DND-41 (cell line): ENCODE results near the gene CENPH.

Experiments
- EZH2 ChIP-seq: IDR thresholded peaks from 3 replicates; pipeline ENCODE4 v1.6.1; 2012; ENCODE audit warnings: borderline replicate concordance, low read depth, mild to moderate bottlenecking, moderate library complexity, low read length, inconsistent platforms; ENCODE audit not compliant: severe bottlenecking
- TF ChIP-seq, protein P1 (sequence below): IDR thresholded peaks from 2 replicates; pipeline ENCODE4 v1.5.1; 2012; ENCODE audit warnings: borderline replicate concordance, low read length, moderate library complexity, mild to moderate bottlenecking; ENCODE audit not compliant: poor library complexity, severe bottlenecking; ENCODE audit errors: extremely low read depth

GRCh38 chr5:69219939-69220338 is 30.6 kb downstream of the CENPH start:
- TF ChIP-seq, protein P1, sequence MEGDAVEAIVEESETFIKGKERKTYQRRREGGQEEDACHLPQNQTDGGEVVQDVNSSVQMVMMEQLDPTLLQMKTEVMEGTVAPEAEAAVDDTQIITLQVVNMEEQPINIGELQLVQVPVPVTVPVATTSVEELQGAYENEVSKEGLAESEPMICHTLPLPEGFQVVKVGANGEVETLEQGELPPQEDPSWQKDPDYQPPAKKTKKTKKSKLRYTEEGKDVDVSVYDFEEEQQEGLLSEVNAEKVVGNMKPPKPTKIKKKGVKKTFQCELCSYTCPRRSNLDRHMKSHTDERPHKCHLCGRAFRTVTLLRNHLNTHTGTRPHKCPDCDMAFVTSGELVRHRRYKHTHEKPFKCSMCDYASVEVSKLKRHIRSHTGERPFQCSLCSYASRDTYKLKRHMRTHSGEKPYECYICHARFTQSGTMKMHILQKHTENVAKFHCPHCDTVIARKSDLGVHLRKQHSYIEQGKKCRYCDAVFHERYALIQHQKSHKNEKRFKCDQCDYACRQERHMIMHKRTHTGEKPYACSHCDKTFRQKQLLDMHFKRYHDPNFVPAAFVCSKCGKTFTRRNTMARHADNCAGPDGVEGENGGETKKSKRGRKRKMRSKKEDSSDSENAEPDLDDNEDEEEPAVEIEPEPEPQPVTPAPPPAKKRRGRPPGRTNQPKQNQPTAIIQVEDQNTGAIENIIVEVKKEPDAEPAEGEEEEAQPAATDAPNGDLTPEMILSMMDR: no peak
- no peak for TF ChIP-seq EZH2
